Measurements from ENCODE around the gene SKAP1. TPM values are rescaled to one million over a fixed set of nuclear protein-coding genes. Genes with fewer than 3 reads are reported as not detected.

SKAP1 gene
- total RNA-seq, 2 donors from 2014 or later: 136 to 138 TPM

GRCh38 chr17:48153691-48154358, 276.2 kb downstream of the SKAP1 start:
- Mint-ChIP-seq H3K4me3 (no peak overlapping the region), H3K36me3 (ENCODE audit: low read depth) (no peaks in the 10 kb centered on the region), H3K27ac (no peak overlapping the region), H3K4me1 (no peaks in the 10 kb centered on the region), H3K27me3 (no peaks in the 10 kb centered on the region)
- ATAC-seq (no peak), DNase-seq (no peak)
- no peaks in the 10 kb centered on the region for H3K9me3 ChIP-seq (ENCODE audit: control insufficient read depth, low read length, poor library complexity, severe bottlenecking)

- no peak overlapping the region for H3K27ac Mint-ChIP-seq
- H3K36me3 Mint-ChIP-seq (ENCODE audit: low read depth): peaks cover 2% of the 10 kb centered on the region
- ATAC-seq (no peak), DNase-seq (no peak)
- H3K9me3 ChIP-seq (ENCODE audit: control insufficient read depth, low read length, poor library complexity, severe bottlenecking): no peaks in the 10 kb centered on the region
- H3K4me3 Mint-ChIP-seq: no peak overlapping the region
- H3K4me1 Mint-ChIP-seq: peaks cover 6% of the 10 kb centered on the region
- no peaks in the 10 kb centered on the region for H3K27me3 Mint-ChIP-seq
These were observed 277.7 kb downstream of the SKAP1 start for GRCh38 chr17:48152289-48152688.

GRCh38 chr17:48151220-48151619, 278.8 kb downstream of the SKAP1 start:
- no peaks in the 10 kb centered on the region for H3K27me3 Mint-ChIP-seq
- ATAC-seq (no peak), DNase-seq (no peak)
- no peaks in the 10 kb centered on the region for H3K9me3 ChIP-seq (ENCODE audit: control insufficient read depth, low read length, poor library complexity, severe bottlenecking)
- peaks cover 6% of the 10 kb centered on the region for H3K4me1 Mint-ChIP-seq
- peaks cover 2% of the 10 kb centered on the region for H3K36me3 Mint-ChIP-seq (ENCODE audit: low read depth)
- no peak overlapping the region for H3K4me3 Mint-ChIP-seq
- H3K27ac Mint-ChIP-seq: no peak overlapping the region

GRCh38 chr17:48150597-48151001, 279.4 kb downstream of the SKAP1 start:
- H3K27ac Mint-ChIP-seq: peak overlapping the region; percentile 62
- H3K9me3 ChIP-seq (ENCODE audit: control insufficient read depth, low read length, poor library complexity, severe bottlenecking): no peaks in the 10 kb centered on the region
- no peaks in the 10 kb centered on the region for H3K27me3 Mint-ChIP-seq
- peaks cover 6% of the 10 kb centered on the region for H3K4me1 Mint-ChIP-seq
- H3K4me3 Mint-ChIP-seq: no peak overlapping the region
- ATAC-seq (no peak), DNase-seq (no peak)
- H3K36me3 Mint-ChIP-seq (ENCODE audit: low read depth): peaks cover 2% of the 10 kb centered on the region

- Mint-ChIP-seq H3K27ac (peak overlapping the region; percentile 62), H3K4me1 (peaks cover 6% of the 10 kb centered on the region), H3K4me3 (no peak overlapping the region), H3K27me3 (no peaks in the 10 kb centered on the region), H3K36me3 (ENCODE audit: low read depth) (peaks cover 2% of the 10 kb centered on the region)
- no peak for DNase-seq
- ATAC-seq: no peak
- H3K9me3 ChIP-seq (ENCODE audit: control insufficient read depth, low read length, poor library complexity, severe bottlenecking): no peaks in the 10 kb centered on the region
These were observed 280.1 kb downstream of the SKAP1 start for GRCh38 chr17:48149787-48150463.

GRCh38 chr17:48148854-48149786, 280.9 kb downstream of the SKAP1 start:
- peak overlapping the region; percentile 62 for H3K27ac Mint-ChIP-seq

GRCh38 chr17:48148029-48148770, 281.8 kb downstream of the SKAP1 start:
- Mint-ChIP-seq H3K4me3 (no peak overlapping the region), H3K36me3 (ENCODE audit: low read depth) (peaks cover 2% of the 10 kb centered on the region), H3K4me1 (peaks cover 6% of the 10 kb centered on the region), H3K27me3 (no peaks in the 10 kb centered on the region), H3K27ac (no peak overlapping the region)
- no peaks in the 10 kb centered on the region for H3K9me3 ChIP-seq (ENCODE audit: control insufficient read depth, low read length, poor library complexity, severe bottlenecking)
- ATAC-seq: no peak
- DNase-seq: no peak

More at GRCh38 chr17:48148854-48149786, 280.9 kb downstream of the SKAP1 start:
- Mint-ChIP-seq H3K27me3 (no peaks in the 10 kb centered on the region), H3K36me3 (ENCODE audit: low read depth) (peaks cover 2% of the 10 kb centered on the region), H3K4me1 (peaks cover 6% of the 10 kb centered on the region), H3K4me3 (no peak overlapping the region)
- DNase-seq (no peak), ATAC-seq (no peak)
- no peaks in the 10 kb centered on the region for H3K9me3 ChIP-seq (ENCODE audit: control insufficient read depth, low read length, poor library complexity, severe bottlenecking)

GRCh38 chr17:48144976-48145798, 284.8 kb downstream of the SKAP1 start:
- H3K27ac Mint-ChIP-seq: peak overlapping the region; percentile 11
- ATAC-seq (no peak), DNase-seq (no peak)
- H3K4me3 Mint-ChIP-seq: no peak overlapping the region
- H3K36me3 Mint-ChIP-seq (ENCODE audit: low read depth): peaks cover 8% of the 10 kb centered on the region
- peaks cover 12% of the 10 kb centered on the region for H3K4me1 Mint-ChIP-seq
- H3K27me3 Mint-ChIP-seq: no peaks in the 10 kb centered on the region
- H3K9me3 ChIP-seq (ENCODE audit: control insufficient read depth, low read length, poor library complexity, severe bottlenecking): no peaks in the 10 kb centered on the region

- no peak for ATAC-seq
- H3K9me3 ChIP-seq (ENCODE audit: control insufficient read depth, low read length, poor library complexity, severe bottlenecking): no peaks in the 10 kb centered on the region
- Mint-ChIP-seq H3K36me3 (ENCODE audit: low read depth) (peaks cover 10% of the 10 kb centered on the region), H3K4me3 (no peak overlapping the region), H3K4me1 (peaks cover 17% of the 10 kb centered on the region), H3K27ac (peak overlapping the region; percentile 11), H3K27me3 (no peaks in the 10 kb centered on the region)
- DNase-seq: no peak
These were observed 285.8 kb downstream of the SKAP1 start for GRCh38 chr17:48144231-48144630.

GRCh38 chr17:48143629-48144028, 286.4 kb downstream of the SKAP1 start:
- H3K9me3 ChIP-seq (ENCODE audit: control insufficient read depth, low read length, poor library complexity, severe bottlenecking): no peaks in the 10 kb centered on the region
- ATAC-seq: no peak
- Mint-ChIP-seq H3K27me3 (no peaks in the 10 kb centered on the region), H3K27ac (no peak overlapping the region), H3K4me1 (peaks cover 17% of the 10 kb centered on the region), H3K4me3 (no peak overlapping the region), H3K36me3 (ENCODE audit: low read depth) (peaks cover 10% of the 10 kb centered on the region)
- DNase-seq: no peak

GRCh38 chr17:48139944-48140343, 290.1 kb downstream of the SKAP1 start:
- no peak for ATAC-seq
- DNase-seq: no peak
- peaks cover 10% of the 10 kb centered on the region for H3K36me3 Mint-ChIP-seq (ENCODE audit: low read depth)
- peak overlapping the region; percentile 56 for H3K27ac Mint-ChIP-seq
- peak overlapping the region; percentile 45 for H3K4me3 Mint-ChIP-seq
- H3K9me3 ChIP-seq (ENCODE audit: control insufficient read depth, low read length, poor library complexity, severe bottlenecking): no peaks in the 10 kb centered on the region
- no peaks in the 10 kb centered on the region for H3K27me3 Mint-ChIP-seq
- H3K4me1 Mint-ChIP-seq: peaks cover 14% of the 10 kb centered on the region

- H3K27me3 Mint-ChIP-seq: no peaks in the 10 kb centered on the region
- peaks cover 14% of the 10 kb centered on the region for H3K4me1 Mint-ChIP-seq
- DNase-seq: no peak
- no peak overlapping the region for H3K27ac Mint-ChIP-seq
- H3K36me3 Mint-ChIP-seq (ENCODE audit: low read depth): peaks cover 10% of the 10 kb centered on the region
- H3K9me3 ChIP-seq (ENCODE audit: control insufficient read depth, low read length, poor library complexity, severe bottlenecking): no peaks in the 10 kb centered on the region
- no peak for ATAC-seq
- no peak overlapping the region for H3K4me3 Mint-ChIP-seq
These were observed 292.4 kb downstream of the SKAP1 start for GRCh38 chr17:48137656-48138055.

All from T-helper 17 cell (primary cell).